Omental fat pad (tissue), 4 donors: Measurements from ENCODE around the gene KRTAP10-6. TPM values are rescaled to one million over a fixed set of nuclear protein-coding genes. Genes with fewer than 3 reads are reported as not detected.

Experiments
- ATAC-seq: fragments of 150-250 bp; one replicate; pipeline ENCODE4 v1.9.1; 2016; ENCODE audit warnings: mild to moderate bottlenecking, moderate library complexity; ENCODE audit not compliant: low FRiP score
- DNase-seq: peaks from one replicate; pipeline ENCODE4 v3.0.0-alpha.2; 2019; ENCODE audit warnings: low spot score
- CTCF ChIP-seq, 3 donors: fragments of 450-650 bp; IDR thresholded peaks; one replicate each; pipeline ENCODE4 v1.5.1; 2016 to 2017; ENCODE audit warnings: antibody characterized with exemption in 3 of 3, mild to moderate bottlenecking in 3 of 3, moderate library complexity in 2 of 3
- total RNA-seq, 4 donors: library from RNA; depleted of rRNA; stranded (reverse); fragments of >200 nt; gene quantifications; one replicate each; pipeline ENCODE4 v1.1.0, GENCODE V29; 2016

The KRTAP10-6 gene
- total RNA-seq, 4 donors from 2014 or later = not detected

- TF ChIP-seq CTCF (IDR thresholded peaks at IDR 0.05) = no peak
- ATAC-seq (no peak), DNase-seq (no peak)
Observed at GRCh38 chr21:44615466-44615865, 23.2 kb upstream of the KRTAP10-6 start.

GRCh38 chr21:44614961-44615391, 22.7 kb upstream of the KRTAP10-6 start:
- TF ChIP-seq CTCF (IDR thresholded peaks at IDR 0.05) = no peak
- ATAC-seq (no peak), DNase-seq (no peak)

- DNase-seq (no peak), ATAC-seq (no peak)
- no peak for TF ChIP-seq CTCF (IDR thresholded peaks at IDR 0.05)
Observed at GRCh38 chr21:44614161-44614631, 21.9 kb upstream of the KRTAP10-6 start.

- no peak for TF ChIP-seq CTCF (IDR thresholded peaks at IDR 0.05)
- ATAC-seq (no peak), DNase-seq (no peak)
Observed at GRCh38 chr21:44613386-44614155, 21.3 kb upstream of the KRTAP10-6 start.

DNA sequence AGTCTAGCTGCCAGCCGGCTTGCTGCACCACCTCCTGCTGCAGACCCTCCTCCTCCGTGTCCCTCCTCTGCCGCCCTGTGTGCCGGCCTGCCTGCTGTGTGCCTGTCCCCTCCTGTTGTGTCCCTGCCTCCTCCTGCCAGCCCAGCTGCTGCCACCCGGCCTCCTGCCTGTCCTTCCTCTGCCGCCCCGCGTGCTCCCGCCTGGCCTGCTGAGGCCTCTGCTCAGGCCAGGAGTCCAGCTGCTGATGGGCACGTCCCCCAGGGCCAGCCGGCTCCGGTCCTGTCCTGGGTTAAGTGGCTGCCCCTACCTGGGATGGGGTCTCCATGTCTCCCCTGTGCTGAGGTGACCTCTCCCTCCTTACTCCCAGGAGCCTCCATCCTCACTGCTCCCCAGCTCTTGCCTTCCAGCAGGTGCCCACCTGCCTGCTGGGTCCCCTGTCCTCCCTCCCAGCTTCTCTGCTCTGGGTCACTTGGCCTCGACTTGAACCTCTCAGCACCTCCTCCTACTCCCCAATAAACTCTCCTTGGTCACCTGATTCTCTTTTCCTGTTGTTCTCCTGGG, 20.4 kb upstream of the KRTAP10-6 start:
- no peak for TF ChIP-seq CTCF (IDR thresholded peaks at IDR 0.05)
- no peak for DNase-seq
- no peak for ATAC-seq

DNA sequence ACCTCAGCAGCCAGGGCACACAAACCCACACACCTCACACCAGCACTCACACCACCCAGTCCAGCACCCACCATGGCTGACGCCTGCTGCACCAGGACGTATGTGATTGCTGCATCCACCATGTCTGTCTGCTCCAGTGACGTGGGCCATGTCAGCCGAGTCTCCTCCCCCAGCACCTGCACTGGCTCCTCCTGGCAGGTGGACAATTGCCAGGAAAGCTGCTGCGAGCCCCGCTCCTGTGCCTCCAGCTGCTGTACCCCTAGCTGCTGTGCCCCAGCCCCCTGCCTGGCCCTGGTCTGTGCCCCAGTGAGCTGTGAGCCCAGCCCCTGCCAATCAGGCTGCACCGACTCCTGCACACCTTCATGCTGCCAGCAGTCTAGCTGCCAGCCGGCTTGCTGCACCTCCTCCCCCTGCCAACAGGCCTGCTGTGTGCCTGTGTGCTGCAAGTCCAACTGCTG, 19.8 kb upstream of the KRTAP10-6 start, which contains the start of gene KRTAP10-8:
Gene KRTAP10-8, plus strand, starts transcription at position 51 of the 458 bp plus-strand sequence. Its CDS starts 22 bp downstream, at position 73.
- ATAC-seq (no peak), DNase-seq (no peak)
- no peak for TF ChIP-seq CTCF (IDR thresholded peaks at IDR 0.05)
